Suprapubic skin (tissue), 4 donors: ENCODE results near the gene NRTN. TPM values are rescaled to one million over a fixed set of nuclear protein-coding genes. Genes with fewer than 3 reads are reported as not detected.

Source experiments
- DNase-seq, 2 donors: peaks; one replicate each; pipeline ENCODE4 v3.0.0-alpha.2; 2019; ENCODE audit warnings: low spot score in 2 of 2
- H3K27ac ChIP-seq: fragments of 200-600 bp; sonication (generic); one replicate; pipeline ENCODE4 v1.5.1; 2019
- H3K27me3 ChIP-seq: fragments of 200-600 bp; sonication (generic); one replicate; pipeline ENCODE4 v1.5.1; 2019
- H3K36me3 ChIP-seq: fragments of 200-600 bp; sonication (generic); one replicate; pipeline ENCODE4 v1.5.1; 2019
- H3K4me1 ChIP-seq: fragments of 200-600 bp; sonication (generic); one replicate; pipeline ENCODE4 v1.5.1; 2019
- H3K4me3 ChIP-seq: fragments of 200-600 bp; sonication (generic); one replicate; pipeline ENCODE4 v1.5.1; 2019; ENCODE audit warnings: mild to moderate bottlenecking
- H3K9me3 ChIP-seq: fragments of 200-600 bp; sonication (generic); one replicate; pipeline ENCODE4 v1.5.1; 2019
- CTCF ChIP-seq, 2 donors: fragments of 200-600 bp in 1 of 2; fragments of 450-650 bp in 1 of 2; sonication (generic) in 1 of 2; IDR thresholded peaks; one replicate each; pipeline ENCODE4 v1.5.1; 2016 to 2019; ENCODE audit warnings: antibody characterized with exemption in 2 of 2, mild to moderate bottlenecking in 1 of 2, moderate library complexity in 1 of 2
- EP300 ChIP-seq: sonication (generic); formaldehyde crosslinking; IDR thresholded peaks from one replicate; pipeline ENCODE4 v1.6.1; 2017; ENCODE audit warnings: antibody characterized with exemption
- POLR2A ChIP-seq, 2 donors: fragments of 450-650 bp; IDR thresholded peaks; one replicate each; pipeline ENCODE4 v1.6.1; 2017; ENCODE audit warnings: antibody characterized with exemption in 2 of 2, mild to moderate bottlenecking in 2 of 2, moderate library complexity in 2 of 2
- POLR2AphosphoS5 ChIP-seq, 3 donors: sonication (generic); formaldehyde crosslinking; IDR thresholded peaks; one replicate each; pipeline ENCODE4 v1.6.1; 2017; ENCODE audit warnings: antibody characterized with exemption in 3 of 3
- WGBS: methylation state at CpG from one replicate; pipeline ENCODE4 v1.1.5; 2018; 5-methylcytosine and 5-hydroxymethylcytosine counted together
- total RNA-seq, 4 donors: library from RNA; depleted of rRNA; stranded (reverse); fragments of >200 nt; gene quantifications; one replicate each; pipeline ENCODE4 v1.1.0, GENCODE V29; 2016

The NRTN gene
- total RNA-seq = 1 to 10 TPM; 3.7 to 9.1 (median 6.6) TPM

- H3K9me3 ChIP-seq = no peaks in the 10 kb centered on the region
- TF ChIP-seq EP300 (no peak), POLR2AphosphoS5 (IDR thresholded peaks at IDR 0.05) (no peak), POLR2A (IDR thresholded peaks at IDR 0.05) (no peak), CTCF (IDR thresholded peaks at IDR 0.05) (no peak)
- H3K36me3 ChIP-seq = no peaks in the 10 kb centered on the region
- no peak for DNase-seq
- H3K4me1 ChIP-seq = peaks cover 43% of the 10 kb centered on the region
- H3K27me3 ChIP-seq = peaks cover 16% of the 10 kb centered on the region
- 2% methylated on average over 17 of the region's 107 CpGs for WGBS
- H3K4me3 ChIP-seq = peak within 1 kb of the TSS; percentile 36
- H3K27ac ChIP-seq = peak within 1 kb of the TSS; percentile 55
Measured at GRCh38 chr19:5804516-5805461, at the start of gene NRTN. NRTN (plus strand) TSS chr19:5805067; CDS start chr19:5824166, 19,099 bp downstream.

GRCh38 chr19:5762608-5763217 lies 42.2 kb upstream of the NRTN start:
- 93% methylated on average over 5 of the region's 5 CpGs for WGBS
- H3K4me3 ChIP-seq = no peak overlapping the region
- H3K27ac ChIP-seq = no peak overlapping the region
- H3K4me1 ChIP-seq = no peaks in the 10 kb centered on the region
- no peak for TF ChIP-seq EP300
- no peak for TF ChIP-seq POLR2AphosphoS5 (IDR thresholded peaks at IDR 0.05)
- no peak for TF ChIP-seq POLR2A (IDR thresholded peaks at IDR 0.05)
- H3K27me3 ChIP-seq = peaks cover 5% of the 10 kb centered on the region
- H3K9me3 ChIP-seq = no peaks in the 10 kb centered on the region
- no peak for DNase-seq
- no peaks in the 10 kb centered on the region for H3K36me3 ChIP-seq

- 95% methylated on average over 3 of the region's 3 CpGs for WGBS
- no peak overlapping the region for H3K4me3 ChIP-seq
- no peaks in the 10 kb centered on the region for H3K36me3 ChIP-seq
- no peak for DNase-seq
- H3K27ac ChIP-seq = no peak overlapping the region
- TF ChIP-seq CTCF (IDR thresholded peaks at IDR 0.05) (no peak), POLR2AphosphoS5 (IDR thresholded peaks at IDR 0.05) (no peak), POLR2A (IDR thresholded peaks at IDR 0.05) (no peak), EP300 (no peak)
- no peaks in the 10 kb centered on the region for H3K27me3 ChIP-seq
- no peaks in the 10 kb centered on the region for H3K9me3 ChIP-seq
- no peaks in the 10 kb centered on the region for H3K4me1 ChIP-seq
Measured at GRCh38 chr19:5765220-5765619, 39.6 kb upstream of the NRTN start.

- 97% methylated on average over 10 of the region's 10 CpGs for WGBS
- no peak for DNase-seq
- no peak overlapping the region for H3K4me3 ChIP-seq
- TF ChIP-seq CTCF (IDR thresholded peaks at IDR 0.05) (no peak), EP300 (no peak), POLR2AphosphoS5 (IDR thresholded peaks at IDR 0.05) (no peak), POLR2A (IDR thresholded peaks at IDR 0.05) (no peak)
- no peak overlapping the region for H3K27ac ChIP-seq
- no peaks in the 10 kb centered on the region for H3K36me3 ChIP-seq
- H3K9me3 ChIP-seq = no peaks in the 10 kb centered on the region
- no peaks in the 10 kb centered on the region for H3K27me3 ChIP-seq
- H3K4me1 ChIP-seq = no peaks in the 10 kb centered on the region
Measured at GRCh38 chr19:5767949-5768348, 36.9 kb upstream of the NRTN start.

GRCh38 chr19:5772416-5772815 lies 32.5 kb upstream of the NRTN start:
- Histone ChIP-seq H3K4me3 (no peak overlapping the region), H3K27ac (no peak overlapping the region)
- WGBS = 88% methylated on average over 19 of the region's 19 CpGs

More at GRCh38 chr19:5772416-5772815, 32.5 kb upstream of the NRTN start:
- Histone ChIP-seq H3K9me3 (no peaks in the 10 kb centered on the region), H3K36me3 (no peaks in the 10 kb centered on the region), H3K4me1 (peaks cover 3% of the 10 kb centered on the region), H3K27me3 (no peaks in the 10 kb centered on the region)
- TF ChIP-seq POLR2A (IDR thresholded peaks at IDR 0.05) = no peak
- TF ChIP-seq POLR2AphosphoS5 (IDR thresholded peaks at IDR 0.05) = no peak
- TF ChIP-seq EP300 = no peak
- TF ChIP-seq CTCF (IDR thresholded peaks at IDR 0.05) = no peak
- DNase-seq = no peak
